NB4 (cell line): Measurements from ENCODE around the gene PHACTR2.

Experiments
- CTCF ChIP-seq: IDR thresholded peaks from one replicate; pipeline ENCODE4 v1.5.1; 2012; ENCODE audit warnings: low read depth, low read length
- MAX ChIP-seq: IDR thresholded peaks from 2 replicates; pipeline ENCODE4 v1.6.1; 2011; ENCODE audit warnings: low read depth, low read length
- POLR2A ChIP-seq: IDR thresholded peaks from 2 replicates; pipeline ENCODE4 v1.6.1; 2011; ENCODE audit warnings: mild to moderate bottlenecking; ENCODE audit not compliant: insufficient read length; ENCODE audit errors: extremely low read depth

GRCh38 chr6:143741480-143741879 lies 63.7 kb downstream of the PHACTR2 start:
- TF ChIP-seq CTCF, result no peak
- no peak for TF ChIP-seq POLR2A
- TF ChIP-seq MAX, result no peak
